Measurements from ENCODE around the gene CARD8.
"Not testable (repeated sequence)": the region's sequence is repeated elsewhere in the genome, so short reads cannot be mapped to it uniquely, and the experiment has no call there.

CARD8 gene, protein sequence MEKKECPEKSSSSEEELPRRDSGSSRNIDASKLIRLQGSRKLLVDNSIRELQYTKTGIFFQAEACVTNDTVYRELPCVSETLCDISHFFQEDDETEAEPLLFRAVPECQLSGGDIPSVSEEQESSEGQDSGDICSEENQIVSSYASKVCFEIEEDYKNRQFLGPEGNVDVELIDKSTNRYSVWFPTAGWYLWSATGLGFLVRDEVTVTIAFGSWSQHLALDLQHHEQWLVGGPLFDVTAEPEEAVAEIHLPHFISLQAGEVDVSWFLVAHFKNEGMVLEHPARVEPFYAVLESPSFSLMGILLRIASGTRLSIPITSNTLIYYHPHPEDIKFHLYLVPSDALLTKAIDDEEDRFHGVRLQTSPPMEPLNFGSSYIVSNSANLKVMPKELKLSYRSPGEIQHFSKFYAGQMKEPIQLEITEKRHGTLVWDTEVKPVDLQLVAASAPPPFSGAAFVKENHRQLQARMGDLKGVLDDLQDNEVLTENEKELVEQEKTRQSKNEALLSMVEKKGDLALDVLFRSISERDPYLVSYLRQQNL

DNA sequence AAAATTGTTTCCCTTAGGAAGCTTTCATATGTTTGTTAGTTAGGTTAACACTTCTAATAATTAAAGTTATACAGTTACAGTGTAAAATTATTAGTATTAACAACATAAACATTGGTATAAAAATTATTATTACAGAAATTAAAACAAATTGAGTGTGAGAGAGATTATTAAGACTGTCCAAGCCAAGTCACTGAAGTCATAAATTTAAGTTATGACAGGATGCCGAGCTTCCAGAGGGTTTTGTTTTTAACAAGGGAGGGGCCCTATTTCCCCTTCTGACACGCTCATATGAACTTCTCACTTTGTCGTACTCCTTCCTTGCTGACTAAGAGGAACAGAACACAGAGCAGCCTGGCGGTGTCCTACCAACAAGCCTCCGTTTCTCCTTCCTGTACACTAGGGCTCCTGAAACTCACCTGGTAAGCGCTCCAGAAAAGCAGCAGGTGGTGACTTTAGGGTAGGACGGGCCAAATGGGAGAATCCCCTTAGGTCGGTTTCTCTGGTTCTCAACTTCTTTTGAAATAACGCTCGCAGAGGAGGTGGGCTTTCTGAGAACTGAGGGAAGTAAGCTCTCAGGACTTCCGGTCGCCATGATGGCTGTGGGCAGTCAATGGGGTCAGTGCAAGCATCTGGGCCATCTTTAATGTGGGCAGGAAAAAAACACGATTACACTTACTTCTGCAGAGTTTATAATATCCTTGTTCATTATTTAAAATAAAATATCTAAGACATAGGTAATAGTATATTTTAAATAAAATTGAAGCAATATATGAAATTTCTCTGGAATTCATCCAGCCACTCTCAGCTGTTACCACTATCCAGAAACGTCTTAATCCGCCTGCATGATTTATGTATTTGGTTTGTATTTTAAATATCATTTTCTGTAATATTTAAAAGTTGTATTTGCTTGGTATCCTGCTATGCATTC lies at the start of gene CARD8:
CARD8 (minus strand) TSS at position 537 of the 928 bp plus-strand sequence. CDS start 14,892 bp downstream, outside the sequence.
- DNase-seq = peak; percentile 90

DNA sequence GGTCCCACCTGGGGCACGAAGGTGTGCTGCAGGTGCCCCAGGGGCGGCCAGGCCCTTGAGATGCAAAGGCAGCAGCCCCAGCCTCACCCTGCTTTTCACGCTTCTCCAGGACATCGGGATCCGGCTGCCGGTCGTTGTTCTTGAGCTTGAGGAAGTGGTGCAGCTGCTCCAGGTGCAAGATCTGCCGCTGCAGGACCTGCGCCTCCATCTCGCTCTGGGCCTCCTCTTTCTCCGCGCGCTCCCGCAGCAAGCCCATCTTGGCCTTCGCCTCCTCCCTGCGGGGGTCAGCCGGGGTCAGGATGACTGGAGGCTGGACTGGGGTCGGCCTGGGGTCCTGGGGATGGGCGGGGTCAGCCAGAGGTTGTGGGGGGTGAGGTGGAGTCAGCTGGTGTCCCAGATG lies 48.2 kb upstream of the CARD8 start:
- DNase-seq = no peak

DNA sequence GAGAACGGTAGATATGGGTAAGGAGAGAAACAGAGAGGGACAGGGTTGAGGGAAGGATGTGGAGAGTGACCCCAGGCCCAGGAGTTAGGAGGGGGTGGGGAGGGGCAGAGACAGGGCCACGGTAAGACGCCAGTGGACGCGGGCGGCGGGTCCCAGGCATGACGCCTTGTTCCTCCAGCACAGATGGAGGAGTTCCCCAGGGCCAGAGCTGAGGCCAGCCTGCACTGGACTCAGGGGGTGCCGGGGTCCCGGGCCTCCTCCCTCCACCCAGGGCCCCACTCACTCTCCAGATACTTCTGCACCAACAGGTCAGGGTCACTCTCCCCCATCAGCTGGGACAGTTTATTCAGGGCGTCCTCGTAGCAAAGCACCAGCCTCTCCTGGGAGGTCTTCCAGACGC lies 47.7 kb upstream of the CARD8 start:
- no peak for DNase-seq

DNA sequence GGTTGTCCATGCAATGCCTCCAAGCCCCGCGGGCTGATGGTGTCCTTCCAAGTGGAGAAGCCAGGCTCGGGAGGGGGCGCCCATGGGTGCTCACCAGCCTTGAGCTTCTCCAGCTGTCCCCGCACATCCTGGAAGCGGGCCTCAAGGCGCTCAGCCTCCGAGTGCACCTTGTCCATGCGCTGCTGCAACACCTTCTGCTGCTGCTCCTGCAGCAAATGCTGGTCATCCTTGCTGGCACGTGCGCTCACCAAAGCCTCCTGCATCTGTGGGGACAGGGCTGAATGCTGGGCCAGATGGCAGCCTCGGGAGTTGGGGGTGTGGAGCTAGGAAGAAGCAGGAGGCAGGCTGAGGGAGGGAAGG lies 46.9 kb upstream of the CARD8 start:
- DNase-seq = no peak

DNA sequence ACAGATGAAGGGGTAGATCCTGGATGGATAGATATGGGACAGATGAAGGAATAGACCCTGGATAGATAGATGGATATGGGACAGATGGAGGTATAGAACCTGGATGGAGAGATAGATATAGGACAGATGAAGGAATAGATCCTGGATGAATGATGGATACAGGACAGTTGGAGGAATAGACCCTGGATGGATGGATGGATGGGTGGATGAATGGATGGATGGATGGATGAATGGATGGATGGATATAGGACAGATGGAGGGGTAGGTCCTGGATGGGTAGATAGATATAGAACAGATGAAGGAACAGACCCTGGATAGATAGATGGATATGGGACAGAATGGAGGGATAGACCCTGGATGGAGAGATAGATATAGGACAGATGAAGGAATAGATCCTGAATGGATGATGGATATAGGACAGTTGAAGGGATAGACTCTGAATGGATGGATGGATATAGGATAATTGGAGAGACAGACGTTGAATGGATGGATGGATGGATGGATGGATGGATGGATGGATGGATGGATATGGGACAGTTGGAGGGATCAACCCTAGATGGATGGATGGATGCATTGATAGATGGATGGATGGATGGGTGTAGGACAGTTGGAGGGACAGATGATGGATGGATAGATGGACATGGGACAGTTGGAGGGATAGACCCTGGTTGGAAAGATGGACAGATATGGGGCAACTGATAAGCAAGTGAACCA lies 46.3 kb upstream of the CARD8 start:
- no peak for DNase-seq

DNA sequence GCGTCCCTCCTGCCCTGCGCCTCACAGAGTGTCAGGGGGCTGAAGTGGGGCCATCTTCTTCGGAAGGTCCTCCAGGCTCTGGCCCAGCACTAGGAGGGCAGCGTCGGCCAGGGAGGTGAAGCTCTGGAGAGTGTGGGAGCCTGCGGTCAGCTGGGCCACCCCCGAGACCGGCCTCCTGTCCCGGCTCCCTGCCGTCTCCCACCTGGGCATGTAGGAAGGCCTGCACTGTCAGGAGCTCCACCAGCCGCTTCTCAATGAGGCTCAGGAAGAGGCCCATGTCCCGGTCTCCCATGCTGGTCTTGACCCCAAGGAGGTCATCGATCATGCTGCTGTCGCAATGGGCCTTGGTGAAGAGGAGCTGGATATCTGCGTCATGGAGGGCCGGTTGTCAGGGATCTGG lies 42.3 kb upstream of the CARD8 start:
- no peak for DNase-seq

DNA sequence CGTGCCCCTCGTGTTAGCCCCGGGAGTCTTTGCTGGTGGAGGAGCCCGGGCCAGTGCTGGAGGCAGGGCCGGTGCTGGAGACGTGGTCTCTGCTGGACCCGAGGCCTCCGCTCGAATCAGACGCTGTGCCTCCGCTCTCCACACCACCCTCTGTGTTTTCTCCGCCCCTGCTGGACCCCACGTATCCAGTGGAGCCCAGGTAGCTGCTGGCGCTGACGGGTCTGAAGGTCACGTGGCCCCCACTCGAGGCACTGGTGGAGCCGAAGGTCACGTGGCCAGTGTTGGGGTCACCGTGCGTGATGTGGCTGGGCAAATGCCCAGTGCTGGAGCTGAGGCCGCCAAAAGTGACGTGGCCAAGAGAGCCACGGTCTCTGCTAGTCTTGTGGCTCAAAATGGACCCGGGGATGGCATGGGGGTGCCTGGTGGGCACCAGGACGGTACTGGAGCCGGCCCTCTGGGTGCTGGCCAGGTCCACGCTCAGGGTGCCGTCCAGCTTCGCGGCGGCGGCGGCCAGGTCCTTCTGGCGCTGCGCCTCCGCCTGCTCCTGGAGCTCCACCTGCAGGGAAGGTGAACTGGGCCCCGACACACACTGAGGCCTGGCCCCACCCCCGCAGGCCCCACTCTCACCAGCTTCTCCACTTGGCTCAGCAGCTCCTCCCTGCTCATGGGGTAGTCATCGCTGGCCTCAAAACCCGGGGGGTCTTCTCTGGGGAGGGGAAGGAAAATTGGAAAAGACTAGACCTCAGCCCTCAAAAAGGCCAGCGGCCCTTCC lies 41.4 kb upstream of the CARD8 start:
- no peak for DNase-seq

DNA sequence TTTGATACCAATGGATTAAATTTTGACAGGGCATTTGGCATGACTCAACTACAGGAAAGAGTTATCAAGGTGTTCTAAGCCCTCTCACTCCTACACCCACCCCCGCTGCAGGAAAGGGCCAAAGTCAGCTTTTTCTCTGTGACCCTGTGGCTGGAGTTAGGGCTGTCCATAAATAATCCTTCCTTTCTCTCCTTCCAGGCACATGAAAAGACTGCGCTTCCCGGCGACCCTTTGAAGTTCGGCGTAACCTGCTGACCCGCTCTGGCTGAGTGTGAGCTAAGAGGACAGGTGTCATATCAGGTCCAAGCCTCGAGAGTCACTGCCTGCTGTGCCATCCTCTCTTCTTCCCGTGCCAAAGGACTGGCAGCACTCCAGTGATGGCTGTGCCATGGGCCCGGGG lies 39.7 kb upstream of the CARD8 start:
- DNase-seq = no peak

DNA sequence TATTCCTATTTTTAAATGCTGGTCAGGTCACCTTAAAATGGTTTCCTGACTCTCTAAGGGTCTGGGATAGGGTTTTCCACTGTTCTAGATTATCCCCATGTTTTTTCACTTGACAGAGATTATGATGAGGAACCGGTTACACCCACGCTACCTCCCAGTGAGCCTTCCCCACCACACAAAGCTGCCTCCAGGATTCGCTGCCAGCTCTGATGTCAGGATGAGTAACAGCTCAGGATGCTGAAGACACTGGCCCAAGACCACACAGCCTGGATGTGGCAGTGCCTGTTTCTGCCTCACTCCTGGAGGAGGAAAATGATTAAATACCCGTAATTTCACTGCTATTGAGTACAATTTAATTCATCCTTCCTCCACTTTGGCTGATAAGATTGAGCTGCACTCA lies 37.1 kb upstream of the CARD8 start:
- no peak for DNase-seq

DNA sequence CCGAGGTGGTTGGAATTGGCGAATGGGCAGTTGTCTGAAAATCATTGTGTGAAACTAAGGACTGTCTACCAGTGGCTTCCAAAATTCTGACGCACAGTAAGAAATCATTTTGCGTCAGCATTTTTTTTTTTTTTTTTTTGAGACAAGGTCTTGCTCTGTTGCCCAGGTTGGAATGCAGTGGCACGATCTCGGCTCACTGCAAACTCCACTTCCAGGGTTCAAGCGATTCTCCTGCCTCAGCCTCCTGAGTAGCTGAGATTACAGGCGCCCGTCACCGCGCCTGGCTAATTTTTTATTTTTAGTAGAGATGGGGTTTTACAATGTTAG lies 35.7 kb upstream of the CARD8 start:
- DNase-seq = not testable (repeated sequence)

DNA sequence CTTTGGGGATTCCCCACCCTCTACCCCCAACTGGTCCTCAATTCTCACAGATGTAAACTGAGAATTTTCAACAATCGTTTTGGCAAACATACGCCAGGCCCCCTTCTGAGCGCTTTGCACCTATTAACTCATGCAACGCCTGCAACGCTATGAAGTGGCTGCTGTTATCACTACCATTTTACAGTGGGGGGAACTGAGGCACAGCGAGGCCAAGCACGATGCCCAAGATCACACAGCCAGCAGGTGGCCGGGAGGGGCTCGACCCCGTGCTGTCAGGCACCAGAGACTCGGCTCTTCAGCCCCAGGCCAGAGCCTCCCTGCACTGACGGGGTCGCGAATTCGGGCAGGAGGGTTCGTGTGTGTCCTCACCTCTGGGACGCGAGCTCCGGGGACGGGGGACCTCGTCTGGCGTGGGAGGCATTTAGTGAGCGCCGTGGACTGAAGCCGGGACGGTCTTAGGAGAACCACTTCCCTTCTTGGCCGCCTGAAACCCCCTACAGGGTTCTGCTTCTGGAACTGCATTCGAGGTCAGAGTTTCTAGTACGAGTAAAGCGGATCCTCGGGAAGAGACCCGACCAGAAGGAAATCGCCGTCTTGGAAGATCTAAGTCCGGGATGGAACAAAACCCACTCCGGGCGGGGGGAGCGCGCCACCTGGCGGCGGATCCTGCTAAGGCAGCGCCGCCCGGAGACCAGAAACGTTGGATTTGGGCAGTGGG lies 35.2 kb upstream of the CARD8 start:
- DNase-seq = peak; percentile 64

DNA sequence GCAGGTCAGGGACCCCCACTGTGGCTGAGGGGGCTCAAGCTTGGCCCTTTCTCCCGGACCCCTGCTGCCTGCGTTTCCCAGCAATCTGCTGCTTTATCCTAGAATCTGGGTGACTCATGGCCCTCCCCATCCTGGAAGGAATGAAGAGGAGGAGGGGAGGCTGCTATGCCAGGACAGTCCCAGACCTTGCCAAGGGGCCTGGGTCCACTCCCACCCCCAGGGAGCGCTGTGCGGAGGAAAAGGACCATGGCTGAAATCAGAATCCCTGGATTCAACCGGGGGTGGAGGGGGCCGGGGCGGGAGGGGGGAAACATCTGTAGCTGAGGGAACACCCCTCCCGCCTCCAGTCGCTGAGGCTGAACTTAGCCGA lies 34.7 kb upstream of the CARD8 start:
- DNase-seq = no peak

DNA sequence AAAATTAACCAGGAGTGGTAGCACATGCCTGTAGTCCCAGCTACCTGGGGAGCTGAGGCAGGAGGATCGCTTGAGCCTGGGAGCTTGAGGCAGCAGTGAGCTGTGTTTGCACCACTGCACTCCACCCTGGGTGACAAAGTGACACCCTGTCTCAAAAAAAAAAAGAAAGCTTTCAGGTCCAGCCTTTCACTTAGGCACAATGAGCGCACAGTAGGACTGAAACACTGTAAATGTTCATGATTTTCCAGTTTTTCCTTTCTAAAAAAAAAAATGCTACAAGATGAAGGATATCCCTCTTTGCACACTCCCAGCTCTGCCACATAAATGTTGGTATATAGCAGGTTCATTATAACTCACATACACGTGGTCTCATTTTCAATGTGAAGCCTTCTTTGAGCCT lies 32.0 kb upstream of the CARD8 start:
- DNase-seq = no peak

DNA sequence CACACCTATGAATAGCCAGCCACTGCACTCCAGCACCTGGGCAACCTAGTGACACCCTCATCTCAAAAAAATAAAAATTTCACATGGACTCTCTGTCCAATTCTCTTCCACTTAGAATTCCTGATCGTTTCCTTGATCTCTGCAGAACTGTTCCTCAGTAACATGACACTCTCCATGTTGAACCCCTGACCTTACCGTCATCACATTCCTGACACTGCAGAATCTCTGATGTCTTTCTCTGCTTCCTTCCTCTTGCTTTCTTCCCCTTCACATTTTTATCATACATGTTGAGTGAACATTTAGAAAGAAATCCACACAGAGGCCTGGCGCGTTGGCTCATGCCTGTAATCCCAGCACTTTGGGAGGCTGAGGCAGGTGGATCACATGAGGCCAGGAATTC lies 29.2 kb upstream of the CARD8 start:
- no peak for DNase-seq

DNA sequence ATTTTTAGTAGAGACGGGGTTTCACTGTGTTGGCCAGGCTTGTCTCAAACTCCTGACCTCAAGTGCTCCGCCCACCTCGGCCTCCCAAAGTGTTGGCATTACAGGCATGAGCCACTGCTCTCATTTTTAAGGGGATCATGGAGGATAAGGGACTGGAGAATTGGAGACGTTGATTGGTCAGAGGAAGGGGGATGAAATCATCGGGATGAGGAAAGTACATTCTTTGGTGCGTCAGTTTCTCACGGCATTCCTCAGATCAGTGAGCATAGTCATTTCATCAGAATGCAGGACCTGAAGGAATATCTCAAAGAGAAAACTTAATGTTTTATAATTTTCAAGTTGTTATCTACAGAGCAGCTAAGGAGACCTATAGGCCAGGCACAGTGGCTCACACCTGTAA lies 28.2 kb upstream of the CARD8 start:
- no peak for DNase-seq

DNA sequence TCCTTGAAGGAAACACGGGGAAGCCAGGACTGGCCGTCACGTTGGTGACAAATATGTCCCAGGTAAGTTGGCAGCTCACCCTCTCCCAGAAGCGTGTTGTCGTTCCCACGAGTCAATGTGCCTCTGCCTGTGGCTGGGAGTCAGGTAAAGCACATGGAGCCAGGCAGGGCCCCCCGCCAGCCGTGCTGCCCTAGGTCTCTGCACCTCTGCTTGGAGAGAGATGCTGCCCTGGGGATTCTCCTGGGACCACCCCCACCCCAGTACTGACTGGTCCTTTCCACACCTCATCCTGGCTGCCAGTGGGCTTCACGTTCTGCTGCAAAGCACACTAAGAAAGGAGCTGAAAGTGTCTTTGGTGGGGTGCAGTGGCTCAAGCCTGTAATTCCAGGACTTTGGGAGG lies 24.0 kb upstream of the CARD8 start:
- no peak for DNase-seq

DNA sequence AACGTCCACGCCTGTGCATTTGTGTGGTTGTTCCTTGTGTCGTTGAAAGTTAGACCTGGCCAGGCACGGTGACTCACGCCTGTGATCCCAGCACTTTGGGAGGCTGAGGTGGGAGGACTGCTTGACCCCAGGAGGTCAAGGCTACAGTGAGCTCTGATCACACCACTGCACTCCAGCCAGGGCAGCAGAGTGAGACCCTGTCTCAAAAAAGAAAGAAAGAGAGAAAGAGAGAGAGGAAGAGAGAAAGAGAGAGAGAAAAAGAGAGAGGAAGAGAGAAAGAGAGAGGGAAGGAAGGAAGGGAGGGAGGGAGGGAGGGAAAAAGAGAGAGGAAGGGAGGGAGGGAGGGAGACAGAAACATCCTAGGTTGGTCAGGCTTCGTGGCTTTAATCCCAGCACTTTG lies 19.2 kb upstream of the CARD8 start:
- DNase-seq = no peak

DNA sequence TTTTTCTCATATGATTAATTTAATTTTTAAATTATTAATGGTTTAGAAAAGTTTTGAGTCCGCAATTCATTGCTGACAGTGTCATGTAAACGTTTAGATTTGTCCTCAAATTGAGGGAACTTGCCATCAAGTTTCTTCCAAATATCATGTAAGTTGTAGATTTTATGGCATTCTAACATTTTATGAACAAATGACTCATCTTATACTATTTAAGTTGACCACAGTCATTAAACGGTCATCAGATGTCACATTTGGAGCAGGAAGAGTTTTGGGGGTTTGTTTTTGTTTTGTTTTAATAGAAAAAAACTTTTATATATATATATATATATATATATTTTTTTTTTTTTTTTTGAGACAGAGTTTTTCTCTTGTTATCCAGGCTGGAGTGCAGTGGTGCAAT lies 18.5 kb upstream of the CARD8 start:
- no peak for DNase-seq

DNA sequence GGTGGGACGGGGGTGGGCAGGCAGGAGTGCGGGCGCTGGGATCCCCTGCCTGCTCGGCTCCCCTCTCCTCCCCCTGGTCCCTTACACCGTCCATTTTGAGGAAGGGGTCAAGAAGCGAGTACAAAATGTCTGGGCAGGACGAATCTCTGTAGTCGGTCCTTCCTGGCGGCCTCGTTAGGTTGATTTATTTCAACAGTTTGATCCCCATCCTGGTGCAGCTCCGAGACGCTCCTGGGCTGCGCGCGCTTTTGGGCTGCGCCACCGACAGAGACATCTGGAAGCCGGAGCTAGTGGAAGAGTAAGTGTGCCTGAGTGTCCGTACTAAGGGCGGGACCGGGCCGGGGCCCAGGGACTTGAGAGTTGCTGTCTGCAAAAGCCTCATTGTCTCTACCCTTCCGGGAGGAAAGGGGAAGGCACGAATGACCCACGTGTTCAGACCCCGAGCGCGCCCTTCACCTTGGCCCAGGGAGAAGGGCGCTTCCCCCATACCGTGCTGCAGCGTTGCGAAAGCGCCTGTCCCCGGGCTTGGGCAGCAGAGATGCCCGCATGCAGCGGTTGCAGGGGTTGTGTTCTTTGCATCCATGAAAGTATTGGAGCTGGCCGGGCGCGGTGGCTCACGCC lies 15.9 kb upstream of the CARD8 start:
- peak; percentile 15 for DNase-seq

DNA sequence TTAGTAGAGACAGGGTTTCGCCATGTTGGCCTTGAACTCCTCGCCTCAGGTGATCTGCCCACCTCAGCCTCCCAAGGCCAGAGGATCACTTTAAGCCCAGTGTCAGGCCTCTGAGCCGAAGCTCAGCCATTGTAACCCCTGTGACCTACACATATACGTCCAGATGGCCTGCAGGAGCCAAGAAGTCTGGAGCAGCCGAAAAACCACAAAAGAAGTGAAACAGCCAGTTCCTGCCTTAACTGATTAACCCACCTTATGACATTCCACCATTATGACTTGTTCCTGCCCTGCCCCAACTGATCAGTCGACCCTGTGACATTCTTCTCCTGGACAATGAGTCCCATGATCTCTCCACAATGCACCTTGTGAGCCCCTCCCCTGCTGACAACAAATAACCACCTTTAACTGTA lies 13.9 kb upstream of the CARD8 start:
- not testable (repeated sequence) for DNase-seq

DNA sequence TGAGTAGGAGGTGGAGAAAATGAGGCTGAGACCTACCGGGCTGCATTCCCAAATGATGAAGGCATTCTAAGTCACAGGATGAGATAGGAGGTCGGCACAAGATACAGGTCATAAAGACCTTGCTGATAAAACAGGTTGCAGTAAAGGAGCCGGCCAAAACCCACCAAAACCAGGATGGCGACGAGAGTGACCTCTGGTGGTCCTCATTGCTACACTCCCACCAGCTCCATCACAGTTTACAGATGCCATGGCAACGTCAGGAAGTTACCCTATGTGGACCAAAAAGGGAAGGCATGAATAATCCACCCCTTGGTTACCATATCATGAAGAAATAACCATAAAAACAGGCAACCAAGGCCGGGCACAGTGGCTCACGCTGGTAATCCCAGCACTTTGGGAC lies 9.6 kb upstream of the CARD8 start:
- not testable (repeated sequence) for DNase-seq

DNA sequence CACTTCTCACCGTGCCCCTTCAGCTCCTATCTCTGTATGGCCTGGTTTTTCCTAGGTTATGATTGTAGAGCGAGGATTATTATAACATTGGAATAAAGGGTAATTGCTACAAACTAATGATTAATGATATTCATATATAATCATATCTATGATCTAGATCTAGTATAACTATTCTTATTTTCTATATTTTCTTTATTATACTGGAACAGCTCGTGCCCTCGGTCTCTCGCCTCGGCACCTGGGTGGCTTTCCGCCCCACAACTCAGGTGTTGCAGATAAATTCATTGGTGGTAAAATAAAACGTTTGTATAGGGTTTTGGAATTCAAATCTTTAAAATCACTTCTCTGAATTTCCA lies 4.6 kb upstream of the CARD8 start:
- not testable (repeated sequence) for DNase-seq
